Measurements from ENCODE around the gene UBAC1. TPM values are rescaled to one million over a fixed set of nuclear protein-coding genes. Genes with fewer than 3 reads are reported as not detected.
A peak's percentile ranks its signal among the peaks of the same experiment; 100 is the strongest.

Gene UBAC1
- total RNA-seq, 2 donors from 2014 or later, result 47.9 to 48.4 TPM

DNA sequence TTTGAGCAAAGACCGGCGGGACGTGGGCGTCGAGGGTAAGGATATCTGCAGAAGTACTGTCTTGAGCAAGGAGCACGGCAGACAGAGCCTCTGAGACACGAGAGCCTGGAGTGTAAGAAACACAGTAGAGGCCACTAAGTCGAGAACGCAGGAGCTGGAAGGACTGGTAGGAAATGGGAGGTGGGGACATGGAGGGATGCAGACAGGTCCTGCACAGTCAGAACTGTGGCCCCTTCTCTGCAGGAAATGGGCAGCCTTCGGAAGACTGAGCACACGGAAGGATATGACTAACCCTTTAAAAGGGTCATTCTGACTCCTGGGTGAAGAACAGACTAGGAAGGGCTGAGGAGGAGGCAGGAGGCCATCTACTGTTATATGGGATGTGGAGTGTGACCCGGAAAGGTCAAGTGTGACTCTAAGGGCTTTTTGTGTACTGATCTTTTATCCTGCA lies 52.4 kb downstream of the UBAC1 start:
- Mint-ChIP-seq H3K36me3 (ENCODE audit: low read depth) (peaks cover 61% of the 10 kb centered on the region), H3K27ac (no peak overlapping the region), H3K4me3 (peak overlapping the region; percentile 75), H3K4me1 (peaks cover 20% of the 10 kb centered on the region), H3K27me3 (ENCODE audit: insufficient read depth) (peaks cover 5% of the 10 kb centered on the region), H3K9me3 (peaks cover 52% of the 10 kb centered on the region)
- Histone ChIP-seq H3K9me3 (ENCODE audit: control insufficient read depth, low read length) (peaks cover 53% of the 10 kb centered on the region), H3K4me1 (ENCODE audit: control insufficient read depth, insufficient read depth, low read length) (peaks cover 3% of the 10 kb centered on the region), H3K27ac (ENCODE audit: low read depth, low read length) (no peak overlapping the region), H3K4me3 (ENCODE audit: low read length) (peak overlapping the region; percentile 75), H3K36me3 (ENCODE audit: control insufficient read depth, insufficient read depth, low read length) (peaks cover 55% of the 10 kb centered on the region), H3K27me3 (ENCODE audit: control insufficient read depth, insufficient read depth, low read length, poor library complexity, severe bottlenecking) (no peaks in the 10 kb centered on the region), H3K9ac (ENCODE audit: extremely low read depth, low read length, poor library complexity, severe bottlenecking) (no peak overlapping the region)
- TF ChIP-seq CTCF (conservative IDR thresholded peaks at IDR 0.05), result no peak
- no peak for DNase-seq
- WGBS, 2 experiments (ENCODE audit: insufficient coverage in 1 of 2, insufficient read length in 1 of 2), result 94 to 99% methylated on average over 12 of the region's 12 CpGs

GRCh38 chr9:135908093-135908753 lies 53.0 kb downstream of the UBAC1 start:
- Mint-ChIP-seq H3K36me3 (ENCODE audit: low read depth) (peaks cover 61% of the 10 kb centered on the region), H3K4me3 (peak overlapping the region; percentile 75), H3K9me3 (peaks cover 46% of the 10 kb centered on the region), H3K27ac (no peak overlapping the region), H3K27me3 (ENCODE audit: insufficient read depth) (peaks cover 5% of the 10 kb centered on the region), H3K4me1 (peaks cover 26% of the 10 kb centered on the region)
- peaks cover 3% of the 10 kb centered on the region for H3K4me1 ChIP-seq (ENCODE audit: control insufficient read depth, insufficient read depth, low read length)
- no peak overlapping the region for H3K27ac ChIP-seq (ENCODE audit: low read depth, low read length)
- H3K9me3 ChIP-seq (ENCODE audit: control insufficient read depth, low read length), result peaks cover 47% of the 10 kb centered on the region
- peak; percentile 72 for DNase-seq
- peak overlapping the region; percentile 75 for H3K4me3 ChIP-seq (ENCODE audit: low read length)
- TF ChIP-seq CTCF (conservative IDR thresholded peaks at IDR 0.05), result no peak
- no peaks in the 10 kb centered on the region for H3K27me3 ChIP-seq (ENCODE audit: control insufficient read depth, insufficient read depth, low read length, poor library complexity, severe bottlenecking)
- peaks cover 50% of the 10 kb centered on the region for H3K36me3 ChIP-seq (ENCODE audit: control insufficient read depth, insufficient read depth, low read length)
- WGBS, 2 experiments (ENCODE audit: insufficient coverage in 1 of 2, insufficient read length in 1 of 2), result 31 to 39% methylated on average over 35 to 42 of the region's 42 CpGs
- peak overlapping the region; percentile 30 for H3K9ac ChIP-seq (ENCODE audit: extremely low read depth, low read length, poor library complexity, severe bottlenecking)

GRCh38 chr9:135907431-135908092 lies 53.6 kb downstream of the UBAC1 start, which contains the start of gene CAMSAP1:
CAMSAP1 (minus strand) TSS chr9:135907546; CDS start chr9:135907159, 387 bp downstream.
- H3K9ac ChIP-seq (ENCODE audit: extremely low read depth, low read length, poor library complexity, severe bottlenecking), result peak within 1 kb of the TSS; percentile 43
- Mint-ChIP-seq H3K9me3 (peaks cover 39% of the 10 kb centered on the region), H3K27me3 (ENCODE audit: insufficient read depth) (peaks cover 5% of the 10 kb centered on the region), H3K36me3 (ENCODE audit: low read depth) (peaks cover 56% of the 10 kb centered on the region), H3K4me3 (peak within 1 kb of the TSS; percentile 75), H3K4me1 (peaks cover 30% of the 10 kb centered on the region), H3K27ac (peak within 1 kb of the TSS; percentile 90)
- H3K27ac ChIP-seq (ENCODE audit: low read depth, low read length), result peak within 1 kb of the TSS; percentile 80
- WGBS, 2 experiments (ENCODE audit: insufficient coverage in 1 of 2, insufficient read length in 1 of 2), result 0% methylated on average over 11 to 91 of the region's 91 CpGs
- H3K9me3 ChIP-seq (ENCODE audit: control insufficient read depth, low read length), result peaks cover 42% of the 10 kb centered on the region
- peaks cover 45% of the 10 kb centered on the region for H3K36me3 ChIP-seq (ENCODE audit: control insufficient read depth, insufficient read depth, low read length)
- H3K27me3 ChIP-seq (ENCODE audit: control insufficient read depth, insufficient read depth, low read length, poor library complexity, severe bottlenecking), result no peaks in the 10 kb centered on the region
- peaks cover 3% of the 10 kb centered on the region for H3K4me1 ChIP-seq (ENCODE audit: control insufficient read depth, insufficient read depth, low read length)
- H3K4me3 ChIP-seq (ENCODE audit: low read length), result peak within 1 kb of the TSS; percentile 99
- TF ChIP-seq CTCF (conservative IDR thresholded peaks at IDR 0.05), result no peak
- DNase-seq, result peak; percentile 98

All from endodermal cell (in vitro differentiated cells).